ENCODE results near the gene THEM5. TPM values are rescaled to one million over a fixed set of nuclear protein-coding genes. Genes with fewer than 3 reads are reported as not detected.

Gene THEM5
- total and polyA plus RNA-seq, 9 donors = 0.07 TPM; not detected in 8

DNA sequence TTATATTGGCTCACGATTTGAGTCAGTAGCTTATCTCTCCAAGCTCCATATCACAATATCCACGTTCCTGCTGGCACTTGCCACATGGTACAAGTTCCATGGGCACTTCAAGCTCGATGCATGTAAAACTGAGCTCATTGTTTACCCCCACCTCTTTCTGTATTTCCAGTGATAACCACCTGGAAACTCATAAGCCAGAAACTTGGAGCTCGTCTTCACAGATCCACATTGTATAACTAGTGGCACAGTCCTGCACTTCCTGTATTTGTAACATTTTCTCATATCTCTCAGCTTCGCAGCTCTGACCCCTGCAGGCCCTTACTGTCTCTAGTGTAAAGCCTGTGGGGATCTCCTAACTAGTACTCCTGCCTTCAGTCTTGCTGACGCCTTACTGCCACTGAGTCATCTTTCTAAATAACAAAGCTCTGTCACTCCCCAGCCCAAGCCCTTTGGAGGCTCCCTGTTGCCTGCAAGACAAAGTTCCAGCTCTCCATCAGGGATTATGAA is 7.4 kb downstream of the THEM5 start:
- Histone ChIP-seq H3K4me1 (ENCODE audit: insufficient read depth) (peaks cover 2% of the 10 kb centered on the region), H3K27me3 (no peaks in the 10 kb centered on the region), H3K4me3 (no peak overlapping the region), H3K9me3 (no peaks in the 10 kb centered on the region), H3K36me3 (no peaks in the 10 kb centered on the region), H3K27ac (no peak overlapping the region)
- WGBS, 3 donors = 47 to 59% (median 52%) methylated on average over 6 of the region's 6 CpGs
- intact Hi-C loops (cut with DNase I) = no loop called here
- DNase-seq = no peak
- TF ChIP-seq, protein P1, sequence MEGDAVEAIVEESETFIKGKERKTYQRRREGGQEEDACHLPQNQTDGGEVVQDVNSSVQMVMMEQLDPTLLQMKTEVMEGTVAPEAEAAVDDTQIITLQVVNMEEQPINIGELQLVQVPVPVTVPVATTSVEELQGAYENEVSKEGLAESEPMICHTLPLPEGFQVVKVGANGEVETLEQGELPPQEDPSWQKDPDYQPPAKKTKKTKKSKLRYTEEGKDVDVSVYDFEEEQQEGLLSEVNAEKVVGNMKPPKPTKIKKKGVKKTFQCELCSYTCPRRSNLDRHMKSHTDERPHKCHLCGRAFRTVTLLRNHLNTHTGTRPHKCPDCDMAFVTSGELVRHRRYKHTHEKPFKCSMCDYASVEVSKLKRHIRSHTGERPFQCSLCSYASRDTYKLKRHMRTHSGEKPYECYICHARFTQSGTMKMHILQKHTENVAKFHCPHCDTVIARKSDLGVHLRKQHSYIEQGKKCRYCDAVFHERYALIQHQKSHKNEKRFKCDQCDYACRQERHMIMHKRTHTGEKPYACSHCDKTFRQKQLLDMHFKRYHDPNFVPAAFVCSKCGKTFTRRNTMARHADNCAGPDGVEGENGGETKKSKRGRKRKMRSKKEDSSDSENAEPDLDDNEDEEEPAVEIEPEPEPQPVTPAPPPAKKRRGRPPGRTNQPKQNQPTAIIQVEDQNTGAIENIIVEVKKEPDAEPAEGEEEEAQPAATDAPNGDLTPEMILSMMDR (IDR thresholded peaks at IDR 0.05) = no peak
- TF ChIP-seq EP300 (IDR thresholded peaks at IDR 0.05) (no peak), POLR2A (IDR thresholded peaks at IDR 0.05) (no peak)

DNA sequence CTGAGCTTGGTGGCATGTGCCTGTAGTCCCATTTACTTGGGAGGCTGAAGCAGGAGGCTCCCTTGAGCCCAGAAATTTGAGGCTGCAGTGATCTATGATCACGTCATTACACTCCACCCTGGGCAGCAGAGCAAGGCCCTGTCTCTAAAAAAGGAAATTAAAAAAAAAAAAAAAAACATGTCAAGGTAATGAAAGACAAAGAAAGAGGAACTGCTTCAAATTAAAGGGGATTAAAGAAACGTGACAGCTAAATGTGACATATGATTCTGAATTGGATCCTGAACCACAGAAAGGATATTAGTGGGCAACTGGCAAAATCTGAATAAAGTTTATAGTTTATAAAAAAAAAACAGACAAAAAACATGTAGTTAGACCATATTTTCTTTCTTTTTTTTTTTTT is 10.1 kb downstream of the THEM5 start:
- H3K4me3 ChIP-seq = no peak overlapping the region
- H3K9me3 ChIP-seq = no peaks in the 10 kb centered on the region
- H3K4me1 ChIP-seq (ENCODE audit: insufficient read depth) = no peaks in the 10 kb centered on the region
- H3K36me3 ChIP-seq = no peaks in the 10 kb centered on the region
- DNase-seq = no peak
- 93 to 96% (median 94%) methylated on average over 2 of the region's 2 CpGs for WGBS, 3 donors
- no peak overlapping the region for H3K27ac ChIP-seq
- no peak for TF ChIP-seq EP300 (IDR thresholded peaks at IDR 0.05)
- TF ChIP-seq, protein P1 (IDR thresholded peaks at IDR 0.05) = no peak
- TF ChIP-seq POLR2A (IDR thresholded peaks at IDR 0.05) = no peak
- intact Hi-C loops (cut with DNase I) = no loop called here
- H3K27me3 ChIP-seq = no peaks in the 10 kb centered on the region

DNA sequence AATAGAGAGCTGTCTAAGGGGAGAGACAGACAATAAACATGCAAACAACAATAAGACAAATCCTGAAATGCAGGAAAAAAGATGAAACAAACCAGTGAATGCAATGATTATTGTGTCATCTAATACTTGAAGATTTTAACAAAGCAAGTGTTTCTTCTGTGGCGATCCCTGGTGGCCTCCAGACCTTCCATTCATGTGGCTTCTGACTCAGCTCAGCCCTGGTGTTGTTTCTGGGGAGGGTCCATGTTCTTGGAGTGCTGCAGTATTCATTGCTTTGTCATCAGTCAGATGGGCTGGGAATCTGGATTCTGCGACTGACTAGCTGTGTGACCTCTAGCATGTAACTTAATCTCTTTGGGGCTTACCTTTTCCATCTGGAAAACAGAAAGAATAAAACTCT is 12.4 kb downstream of the THEM5 start:
- Histone ChIP-seq H3K27ac (no peak overlapping the region), H3K4me3 (no peak overlapping the region), H3K27me3 (no peaks in the 10 kb centered on the region), H3K9me3 (no peaks in the 10 kb centered on the region), H3K4me1 (ENCODE audit: insufficient read depth) (no peaks in the 10 kb centered on the region), H3K36me3 (no peaks in the 10 kb centered on the region)
- no peak for DNase-seq
- intact Hi-C loops (cut with DNase I) = no loop called here
- TF ChIP-seq POLR2A (IDR thresholded peaks at IDR 0.05) (no peak), EP300 (IDR thresholded peaks at IDR 0.05) (no peak)
- TF ChIP-seq, protein P1 (IDR thresholded peaks at IDR 0.05) = no peak
- WGBS, 3 donors = 92 to 94% (median 92%) methylated on average over 2 of the region's 2 CpGs

DNA sequence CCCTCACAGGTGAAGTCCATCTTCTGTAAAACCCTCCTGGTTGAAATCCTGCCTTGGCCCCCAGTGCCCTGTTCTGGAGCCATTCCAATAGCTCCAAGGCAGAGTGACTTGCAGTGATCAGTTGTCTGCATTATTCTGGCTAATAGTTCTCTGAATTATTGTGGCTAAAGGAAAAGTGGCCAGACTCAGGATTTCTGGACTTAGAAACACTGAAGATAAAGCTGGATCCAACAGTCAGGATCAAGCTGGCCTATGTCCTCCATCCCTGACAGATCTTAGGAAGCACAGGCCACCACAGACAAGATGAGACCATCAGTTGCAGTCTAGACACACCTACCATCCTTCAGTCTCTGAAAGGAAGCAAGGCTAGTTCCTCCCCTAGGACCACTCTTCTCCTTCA is 13.1 kb downstream of the THEM5 start:
- Histone ChIP-seq H3K27me3 (no peaks in the 10 kb centered on the region), H3K9me3 (no peaks in the 10 kb centered on the region), H3K27ac (no peak overlapping the region), H3K4me1 (ENCODE audit: insufficient read depth) (no peaks in the 10 kb centered on the region), H3K36me3 (no peaks in the 10 kb centered on the region), H3K4me3 (no peak overlapping the region)
- no peak for DNase-seq
- TF ChIP-seq POLR2A (IDR thresholded peaks at IDR 0.05) (no peak), EP300 (IDR thresholded peaks at IDR 0.05) (no peak)
- TF ChIP-seq, protein P1 (IDR thresholded peaks at IDR 0.05) = no peak
- intact Hi-C loops (cut with DNase I) = no loop called here

Measured in ovary (tissue), 9 donors.